Activated T-helper 1 cell treated with Interleukin-2 at 50 U/mL for 16 hours (primary cell): ENCODE results near the gene UBAC2.
"Not testable (repeated sequence)": the region's sequence is repeated elsewhere in the genome, so short reads cannot be mapped to it uniquely, and the experiment has no call there.

Experiments used
- DNase-seq: peaks from one replicate; pipeline ENCODE4 v3.0.0-alpha.2; 2020; ENCODE audit warnings: low read depth

Gene UBAC2

GRCh38 chr13:99214731-99215130 is 14.1 kb downstream of the UBAC2 start:
- no peak for DNase-seq

DNA sequence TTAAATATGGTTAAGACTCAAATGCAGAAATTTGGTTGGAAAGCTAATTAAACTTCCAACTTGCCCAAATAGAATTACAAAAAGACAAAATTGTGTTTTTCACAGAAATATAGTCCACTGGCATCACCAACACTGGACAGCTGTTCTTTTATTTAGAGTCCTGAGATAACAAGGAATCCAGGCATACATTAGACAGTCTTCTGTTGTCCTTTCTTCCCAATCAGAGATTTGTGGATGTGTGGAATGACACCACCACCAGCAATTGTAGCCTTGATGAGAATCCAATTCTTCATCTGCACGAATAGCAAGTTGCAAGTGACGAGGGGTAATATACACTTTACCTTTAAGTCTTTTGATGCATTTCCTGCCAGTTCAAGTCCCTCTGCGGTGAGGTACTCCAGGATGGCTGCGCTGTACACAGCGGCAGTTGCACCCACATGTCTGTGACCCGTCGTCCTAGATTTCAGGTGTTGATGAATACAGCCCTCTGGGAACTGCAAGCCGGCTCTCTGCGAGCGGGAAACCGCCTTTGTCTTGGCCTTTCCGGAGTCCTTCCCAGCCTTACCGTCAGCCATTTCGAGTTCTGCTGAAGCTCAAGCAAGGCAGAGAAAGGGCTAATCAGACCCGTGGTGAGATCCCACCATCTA is 14.7 kb downstream of the UBAC2 start:
- DNase-seq = peak; percentile 50

DNA sequence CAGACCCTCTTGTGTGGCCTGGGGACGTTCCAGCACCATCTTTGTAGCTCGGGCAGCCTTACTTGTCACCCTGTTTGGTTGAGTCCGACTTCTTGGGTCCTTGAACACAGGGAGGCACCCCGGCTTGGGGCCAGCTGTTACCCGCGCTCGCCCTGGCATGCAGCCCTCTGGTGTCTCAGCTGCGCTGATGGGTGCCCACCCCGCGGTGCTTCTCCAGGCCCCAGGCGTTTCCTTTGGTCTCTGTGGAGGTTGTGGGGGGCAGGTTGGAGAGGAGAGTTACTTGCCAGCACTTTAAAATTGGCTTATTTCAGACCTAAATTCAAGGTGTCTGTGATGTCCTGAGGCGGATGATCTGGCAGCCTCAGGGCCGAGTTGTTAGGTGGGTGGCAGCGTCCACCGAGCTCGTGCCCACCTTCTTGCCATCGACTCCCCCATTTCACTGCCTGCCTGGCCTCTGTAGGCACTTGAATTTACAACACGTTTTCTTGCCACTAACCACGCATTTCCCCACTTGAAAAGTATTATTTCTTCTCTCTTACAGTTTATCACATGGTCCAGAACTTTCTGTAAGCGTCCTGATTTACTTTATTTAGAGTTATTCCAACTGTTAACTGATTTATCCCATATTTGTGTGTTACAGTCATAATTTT is 16.9 kb downstream of the UBAC2 start:
- no peak for DNase-seq

DNA sequence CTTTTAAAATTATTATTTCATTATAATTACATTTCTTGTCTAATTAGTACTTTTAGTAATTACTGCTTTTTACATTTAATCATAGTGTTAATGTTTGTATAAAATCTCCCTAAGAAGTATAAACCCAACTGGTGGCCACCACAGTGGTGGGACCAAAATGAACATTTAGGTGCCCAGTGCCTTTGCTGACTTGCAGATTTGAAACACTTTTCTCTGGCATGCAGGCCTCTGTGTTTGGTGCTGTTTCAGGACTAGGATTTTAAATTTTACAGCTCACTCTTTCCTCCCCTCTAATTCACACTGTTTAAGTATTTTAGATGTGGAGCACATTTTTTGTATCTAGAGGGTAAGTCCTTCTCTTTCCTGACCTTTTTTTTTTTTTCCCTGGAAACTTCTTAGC is 17.5 kb downstream of the UBAC2 start:
- DNase-seq = no peak

DNA sequence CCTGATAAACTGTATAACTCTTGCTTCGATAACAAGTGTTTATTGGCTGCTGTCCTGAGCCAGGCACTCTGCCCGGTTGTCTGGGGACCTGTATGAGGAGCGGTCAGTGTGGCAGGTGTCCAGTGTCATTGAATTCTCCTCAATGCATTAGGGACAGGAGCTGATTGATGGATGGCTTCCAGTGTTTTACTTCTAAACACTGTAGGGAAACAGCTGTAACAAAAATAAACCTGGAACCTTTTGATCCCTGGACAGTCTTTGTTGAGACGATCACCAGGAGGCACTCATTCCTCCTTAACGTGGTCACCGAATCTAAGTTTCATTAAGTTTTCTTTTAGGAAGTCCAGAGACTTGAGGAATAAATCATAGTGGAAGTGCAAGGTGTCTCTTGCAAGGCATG is 17.9 kb downstream of the UBAC2 start:
- DNase-seq = no peak

DNA sequence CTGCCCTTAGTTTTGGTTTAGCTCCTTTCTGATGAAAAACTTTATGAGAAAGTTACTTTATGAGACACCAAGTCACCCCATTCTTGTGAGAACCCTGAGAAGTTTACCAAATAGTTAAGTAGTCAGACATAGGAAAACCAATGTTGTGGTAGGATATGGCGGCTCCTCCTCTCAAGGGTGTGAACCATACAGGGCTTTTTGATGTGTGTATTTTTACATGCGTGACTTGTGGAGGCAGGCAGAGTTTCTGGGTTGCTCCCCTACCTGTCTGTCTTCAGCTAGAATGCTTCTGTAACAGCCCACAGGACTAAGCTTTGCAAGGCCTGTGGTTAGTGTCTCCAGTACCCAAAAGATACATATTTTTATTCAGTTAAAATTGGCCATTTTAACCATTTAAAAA is 18.3 kb downstream of the UBAC2 start:
- DNase-seq = no peak

- DNase-seq = no peak
These were observed 19.7 kb downstream of the UBAC2 start for GRCh38 chr13:99220199-99220935.

GRCh38 chr13:99221567-99222239 is 21.0 kb downstream of the UBAC2 start:
- DNase-seq = no peak

GRCh38 chr13:99223587-99223986 is 22.9 kb downstream of the UBAC2 start:
- DNase-seq = no peak

GRCh38 chr13:99224021-99224420 is 23.4 kb downstream of the UBAC2 start:
- no peak for DNase-seq

DNA sequence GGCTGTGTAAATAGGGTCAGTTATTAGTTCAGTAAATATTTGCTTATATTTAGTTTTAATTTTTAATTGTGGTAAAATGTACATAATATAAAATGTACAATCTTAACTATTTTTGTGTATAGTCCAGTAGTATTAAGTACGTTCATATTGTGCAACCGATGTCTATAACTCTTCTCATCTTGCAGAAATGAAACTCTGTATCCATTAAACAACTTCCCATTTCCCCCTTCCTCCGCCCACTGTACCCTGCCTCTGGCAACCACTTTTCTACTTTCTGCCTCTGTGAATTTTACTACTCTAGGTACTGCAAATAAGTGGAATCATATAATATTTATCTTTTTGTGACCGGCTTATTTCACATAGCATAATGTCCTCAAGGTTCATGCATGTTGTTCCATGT is 24.4 kb downstream of the UBAC2 start:
- no peak for DNase-seq

- no peak for DNase-seq
These were observed 25.9 kb downstream of the UBAC2 start for GRCh38 chr13:99226513-99226912.

GRCh38 chr13:99227331-99227900 is 26.8 kb downstream of the UBAC2 start:
- no peak for DNase-seq

DNA sequence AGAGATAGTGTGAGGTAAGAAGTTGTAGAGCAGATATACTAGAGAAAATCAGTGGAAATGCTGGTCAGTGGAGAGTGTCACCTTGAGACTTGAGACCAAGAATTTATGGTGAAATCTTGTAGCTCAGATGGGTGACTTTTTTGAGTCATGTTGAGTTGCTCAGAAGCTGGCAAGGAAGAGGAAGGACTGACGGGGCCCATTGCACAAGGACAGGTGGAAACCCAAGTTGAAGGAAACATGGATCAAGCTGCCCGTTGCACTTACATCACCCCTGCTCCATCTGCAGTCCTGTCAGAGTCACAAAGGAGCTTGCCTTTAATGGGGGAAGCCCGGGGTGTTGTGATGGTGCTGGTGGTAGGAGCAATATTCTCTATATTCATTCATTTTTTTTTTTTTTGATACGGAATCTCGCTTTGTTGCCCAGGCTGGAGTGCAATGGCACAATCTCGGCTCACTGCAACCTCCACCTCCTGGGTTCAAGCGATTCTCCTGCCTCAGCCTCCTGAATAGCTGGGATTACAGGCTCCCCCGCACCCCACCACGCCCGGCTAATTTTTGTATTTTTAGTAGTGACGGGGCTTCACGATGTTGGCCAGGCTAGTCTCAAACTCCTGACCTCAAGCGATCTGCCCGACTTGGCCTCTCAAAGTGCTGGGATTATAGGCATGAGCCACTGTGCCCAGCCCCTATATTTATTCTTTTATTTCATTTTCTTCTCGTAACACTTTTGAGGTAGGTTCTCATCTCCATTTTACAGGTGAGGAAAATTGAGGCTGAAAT is 27.4 kb downstream of the UBAC2 start:
- no peak for DNase-seq

DNA sequence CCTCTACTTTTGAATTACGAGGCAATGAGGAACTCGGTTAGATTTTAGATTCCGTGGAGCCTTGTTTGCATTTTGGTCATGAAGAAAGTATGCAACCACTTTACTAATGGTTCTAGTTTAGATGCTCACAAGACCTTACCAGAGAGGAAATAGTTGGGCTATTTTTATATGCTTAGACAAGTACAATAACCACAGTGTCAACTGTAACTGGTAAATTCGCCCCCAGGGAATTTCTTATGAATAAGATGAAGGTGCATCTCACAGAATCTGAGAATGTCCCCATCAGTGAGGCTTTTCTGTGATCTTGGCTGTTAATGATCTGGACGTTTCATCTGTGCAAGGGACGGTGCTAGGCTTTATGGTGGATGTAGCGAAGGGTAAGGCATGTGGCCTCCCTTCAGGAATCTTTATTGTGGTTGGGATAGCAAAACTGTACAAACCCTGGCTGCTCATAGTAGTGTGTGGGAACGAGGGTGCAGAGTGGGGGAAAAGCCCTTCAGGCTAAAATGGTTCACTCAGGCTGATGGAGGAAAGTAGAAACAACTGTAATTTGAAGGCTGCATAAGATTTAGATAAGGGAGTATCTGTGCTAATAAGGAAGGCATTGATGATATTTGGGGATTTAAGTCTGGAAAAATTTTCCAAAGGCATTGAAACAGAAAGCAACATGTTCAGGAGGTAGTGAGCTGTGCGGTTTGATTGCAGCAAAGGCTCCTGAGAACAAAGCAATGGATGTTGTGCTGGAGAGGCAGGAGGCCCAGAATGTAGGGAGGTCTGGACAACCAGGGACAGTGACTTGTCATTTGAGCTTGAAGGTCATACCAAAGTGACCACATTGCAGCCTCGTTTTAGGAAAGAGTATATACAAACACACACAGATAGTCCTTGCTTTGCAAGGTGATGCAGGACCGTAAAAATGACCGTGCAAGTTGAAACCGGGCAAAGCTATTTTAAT is 28.4 kb downstream of the UBAC2 start:
- no peak for DNase-seq

DNA sequence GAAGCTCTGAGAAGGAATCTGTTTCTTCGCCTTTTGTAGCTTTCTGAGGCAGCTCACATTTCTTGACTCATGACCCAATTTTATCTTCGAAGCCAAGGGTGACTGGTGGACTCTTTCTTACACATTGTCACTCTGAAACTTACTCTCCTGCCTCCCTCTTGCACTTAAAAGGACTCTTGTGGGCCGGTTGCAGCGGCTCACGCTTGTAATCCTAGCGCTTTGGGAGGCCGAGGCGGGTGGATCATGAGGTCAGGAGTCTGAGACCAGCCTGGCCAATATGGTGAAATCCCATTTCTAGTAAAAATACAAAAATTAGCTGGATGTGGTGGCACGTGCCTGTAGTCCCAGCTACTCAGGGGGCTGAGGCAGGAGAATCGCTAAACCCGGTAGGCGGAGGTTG is 29.9 kb downstream of the UBAC2 start:
- not testable (repeated sequence) for DNase-seq

GRCh38 chr13:99230991-99231390 is 30.3 kb downstream of the UBAC2 start:
- no peak for DNase-seq

- DNase-seq = no peak
These were observed 31.1 kb downstream of the UBAC2 start for GRCh38 chr13:99231721-99232120.

- DNase-seq = no peak
These were observed 37.5 kb downstream of the UBAC2 start for GRCh38 chr13:99237981-99238662.

DNA sequence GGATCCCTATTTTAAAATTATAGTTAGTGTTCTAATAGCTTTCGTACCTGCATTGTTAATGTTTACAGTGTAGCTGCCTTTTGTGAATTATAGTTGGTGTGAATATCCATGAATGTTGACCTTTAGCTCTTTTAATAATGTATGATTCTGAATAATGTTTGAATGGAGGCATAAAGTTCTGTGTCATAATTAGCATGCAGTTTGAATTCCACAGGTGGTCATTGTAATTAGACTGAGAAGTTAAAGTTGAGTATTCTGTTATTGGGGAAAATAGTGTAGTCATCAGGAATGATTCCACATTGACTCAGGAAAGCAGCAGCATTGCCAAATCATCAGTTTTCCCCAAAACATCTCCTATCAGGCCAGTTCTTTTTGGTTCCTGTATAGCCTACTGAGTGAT is 45.4 kb downstream of the UBAC2 start:
- no peak for DNase-seq
